ENCODE measurements around the gene TCHHL1.

The TCHHL1 gene

GRCh38 chr1:152036267-152037216 is 52.3 kb downstream of the TCHHL1 start, which contains the start of gene S100A11:
Gene S100A11, minus strand, starts transcription at chr1:152037004. Its CDS starts 89 bp downstream, at chr1:152036915.
- no peak for DNase-seq

- DNase-seq = peak; percentile 73
Measured at GRCh38 chr1:152035539-152036266, 53.2 kb downstream of the TCHHL1 start.

- DNase-seq = peak; percentile 72
Measured at GRCh38 chr1:152034654-152035538, 54.0 kb downstream of the TCHHL1 start.

GRCh38 chr1:152034324-152034653 is 54.6 kb downstream of the TCHHL1 start:
- DNase-seq = no peak
